Lung microvascular endothelial cell (primary cell): ENCODE data around the gene MAEA. TPM values are rescaled to one million over a fixed set of nuclear protein-coding genes. Genes with fewer than 3 reads are reported as not detected.

Source experiments
- DNase-seq, 2 donors: peaks; one replicate each; pipeline versions ENCODE4 v3.0.0 to v3.0.0-alpha.2; 2010; ENCODE audit warnings: low read depth in 2 of 2
- total RNA-seq: library from RNA; depleted of rRNA; stranded (reverse); fragments of >200 nt; gene quantifications from 2 replicates; pipeline ENCODE4 v1.2.1, GENCODE V29; 2014

Gene MAEA
- total RNA-seq, 1 donor from 2014 or later: 49.2 TPM

DNA sequence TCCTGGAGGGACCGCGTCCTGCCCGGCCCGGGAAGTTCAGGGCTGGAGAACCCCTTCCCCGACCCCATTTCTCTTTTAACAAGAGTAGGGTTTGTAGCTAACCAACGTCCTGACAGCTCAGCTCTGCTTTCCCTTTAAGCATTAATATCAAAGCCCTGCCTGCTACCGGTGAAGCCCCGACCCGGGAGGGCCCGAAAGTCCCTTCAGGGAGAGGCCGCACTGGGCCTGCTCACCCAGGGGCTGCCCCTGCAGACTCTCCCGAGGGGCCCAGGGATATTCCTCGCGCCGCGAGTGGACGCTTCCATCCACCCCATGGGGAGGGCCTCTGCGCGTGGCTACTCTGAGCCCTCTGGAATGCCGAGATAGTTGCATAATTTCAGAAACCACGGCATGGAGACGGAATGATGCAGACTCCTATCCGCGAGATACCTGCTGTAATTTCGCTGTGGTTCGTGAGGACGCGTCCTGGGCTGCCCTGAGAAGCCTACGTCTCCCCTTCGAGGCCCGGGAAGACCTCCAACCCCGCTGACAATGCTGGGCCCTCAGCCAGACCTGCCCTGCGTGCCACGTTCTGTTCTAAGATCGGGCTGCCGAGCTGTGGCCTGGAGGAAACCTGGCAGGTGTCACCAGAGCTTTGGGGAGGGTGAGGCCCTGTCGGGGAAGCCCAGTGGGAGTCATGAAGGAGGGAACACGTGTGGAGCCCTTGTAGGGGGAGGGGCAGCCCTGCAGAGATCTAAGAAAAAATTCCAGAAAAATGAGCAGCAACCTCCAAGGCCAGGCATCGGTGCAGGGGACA lies 39.8 kb upstream of the MAEA start:
- peak; percentile 37 to 40 for DNase-seq

DNA sequence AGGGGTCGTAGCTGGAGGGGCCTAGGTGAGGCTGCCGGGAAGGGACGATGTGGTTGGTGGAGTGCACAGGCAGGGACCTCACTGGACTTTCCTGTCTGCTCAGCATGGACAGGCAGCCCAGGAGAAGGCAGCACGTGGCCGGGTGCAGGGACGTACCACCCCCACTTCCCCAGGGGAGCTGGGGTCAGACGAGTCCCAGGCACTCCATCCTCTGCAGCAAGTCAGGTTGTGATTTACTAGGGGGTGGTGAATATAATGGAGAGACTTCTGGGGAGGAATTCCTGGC lies 39.2 kb upstream of the MAEA start:
- DNase-seq: no peak

DNA sequence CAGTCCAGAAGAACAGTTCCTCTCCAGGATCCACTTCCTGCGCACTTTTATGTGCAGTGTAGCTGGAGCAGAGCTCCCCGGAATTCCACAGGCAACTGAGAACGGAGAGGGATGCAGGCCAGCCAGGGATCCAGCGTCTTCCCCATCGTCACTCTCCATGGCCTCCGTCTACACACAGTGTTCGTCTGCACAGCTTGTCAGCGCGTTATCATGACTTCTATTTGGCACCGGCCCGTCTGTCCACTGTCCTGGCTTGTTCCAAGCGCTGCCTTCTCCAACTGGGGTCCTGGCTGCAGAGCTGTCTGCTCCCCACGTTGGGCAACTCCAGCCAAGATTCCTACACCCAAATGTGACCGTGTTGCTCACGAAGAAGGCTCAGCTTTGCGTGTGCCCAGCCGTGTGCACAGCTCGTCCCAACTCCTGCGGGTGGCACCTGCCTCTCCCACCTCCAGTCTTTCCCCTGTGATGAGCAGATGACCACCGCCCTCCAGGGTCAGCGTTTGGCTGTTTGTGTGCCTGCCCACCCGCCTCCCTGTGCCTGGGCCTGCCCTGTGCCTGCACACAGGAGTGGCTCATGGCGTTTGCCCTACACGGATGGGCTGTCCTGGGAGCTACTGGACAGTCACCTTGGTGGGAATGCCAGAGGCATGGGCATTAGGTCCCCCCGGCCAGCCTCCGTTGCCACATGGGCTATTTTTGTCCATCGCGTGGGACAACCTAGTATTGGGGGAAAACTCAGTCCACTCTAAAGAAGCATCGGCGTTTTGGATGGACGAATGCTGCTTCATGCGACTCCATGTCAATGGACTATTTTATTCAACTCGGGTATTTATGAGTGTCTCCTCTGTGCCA lies 38.5 kb upstream of the MAEA start:
- no peak for DNase-seq

DNA sequence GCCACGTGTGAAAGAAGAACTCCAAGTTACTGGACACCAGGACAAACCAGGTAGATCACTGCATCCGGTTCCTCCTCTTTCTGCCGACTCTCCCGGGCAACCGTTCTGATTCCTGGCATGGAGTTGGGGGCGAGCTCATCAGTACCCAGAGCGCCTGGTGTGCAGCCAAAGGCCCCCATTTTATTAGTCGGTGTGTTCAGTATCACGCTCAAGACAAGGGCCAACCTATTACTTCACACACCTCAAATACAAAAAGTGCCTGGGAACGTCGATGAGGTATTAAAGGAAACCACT lies 38.0 kb upstream of the MAEA start:
- DNase-seq: no peak

DNA sequence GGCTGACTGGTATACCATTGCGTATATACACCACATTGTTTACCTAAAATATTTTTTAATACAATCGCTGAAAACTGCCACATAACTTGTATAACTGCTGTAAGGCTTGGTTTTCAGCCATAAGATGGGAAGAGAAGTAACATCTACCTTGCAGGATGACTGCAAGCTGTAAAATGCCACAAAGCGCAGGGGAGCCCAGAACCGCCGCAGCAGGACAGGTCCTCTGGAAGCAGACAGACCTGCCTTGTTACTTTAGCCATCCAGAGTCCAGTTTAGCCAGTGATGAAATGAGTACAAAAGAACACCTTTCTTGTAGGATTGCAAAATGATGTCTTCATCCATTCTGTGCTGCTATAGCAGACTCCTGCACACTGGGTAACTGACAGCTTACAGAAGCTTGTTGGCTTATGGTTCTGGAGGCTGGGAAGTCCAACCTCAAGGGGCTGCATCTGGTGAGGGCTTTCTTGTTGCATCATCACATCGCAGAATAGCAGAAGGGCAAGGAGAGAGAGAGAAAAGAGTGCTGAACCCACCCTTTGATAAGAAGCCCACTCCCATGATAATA lies 36.7 kb upstream of the MAEA start:
- no peak for DNase-seq

DNA sequence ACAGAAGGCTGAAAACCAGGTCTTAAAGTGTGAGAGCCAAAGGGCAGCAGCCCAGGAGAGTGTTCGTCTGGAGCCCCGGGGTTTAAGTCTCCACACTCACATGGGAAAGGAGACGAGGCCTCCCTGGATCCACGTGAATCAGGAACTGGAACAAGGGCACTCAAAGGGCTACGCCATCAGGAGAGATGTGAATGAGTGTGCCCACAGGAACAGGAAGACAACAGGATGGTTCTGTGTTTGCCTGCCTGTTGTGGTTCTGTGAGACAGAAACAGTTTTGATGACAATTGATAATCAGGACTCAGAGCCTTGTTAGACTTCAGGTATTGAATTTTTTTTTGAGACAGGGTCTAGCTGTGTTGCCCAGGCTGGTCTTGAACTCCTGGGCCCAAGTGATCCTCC lies 35.9 kb upstream of the MAEA start:
- DNase-seq: no peak

DNA sequence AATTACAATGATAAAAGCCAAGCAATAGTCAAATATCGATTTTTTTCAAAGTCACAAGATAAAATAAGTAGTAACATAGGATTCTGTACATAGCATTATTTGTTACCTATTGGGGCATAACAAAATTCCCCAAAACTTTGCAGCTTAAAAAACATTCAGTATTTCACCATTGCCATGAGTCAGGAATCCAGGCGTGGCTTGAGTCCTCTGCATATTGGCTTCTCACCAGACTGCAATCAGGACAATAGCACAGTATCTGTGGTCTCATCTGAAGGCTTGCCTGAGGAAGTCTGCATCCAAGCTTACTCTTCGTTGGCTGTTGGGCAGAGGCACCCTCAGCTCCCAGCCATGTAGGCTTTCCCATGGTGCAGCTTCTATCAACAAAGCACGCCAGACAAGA lies 34.5 kb upstream of the MAEA start:
- DNase-seq: no peak

DNA sequence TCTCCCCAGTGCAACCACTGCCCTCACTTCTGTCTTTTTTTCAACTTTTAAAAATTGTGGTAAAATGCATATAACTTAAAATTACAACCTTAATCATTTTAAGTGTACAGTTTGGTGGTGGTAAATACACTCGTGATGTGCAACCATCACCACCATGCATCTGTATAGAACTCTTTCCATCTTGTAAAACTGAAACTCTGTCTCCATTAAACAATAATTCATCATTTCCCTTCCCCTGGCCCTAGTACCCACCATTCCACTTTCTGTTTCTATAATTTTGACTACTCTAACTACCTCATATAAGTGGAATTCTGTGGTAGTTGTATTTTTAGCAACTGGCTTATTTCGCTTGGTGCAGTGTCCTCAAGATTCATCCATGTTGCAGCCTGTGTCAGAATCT lies 34.0 kb upstream of the MAEA start:
- DNase-seq: no peak

DNA sequence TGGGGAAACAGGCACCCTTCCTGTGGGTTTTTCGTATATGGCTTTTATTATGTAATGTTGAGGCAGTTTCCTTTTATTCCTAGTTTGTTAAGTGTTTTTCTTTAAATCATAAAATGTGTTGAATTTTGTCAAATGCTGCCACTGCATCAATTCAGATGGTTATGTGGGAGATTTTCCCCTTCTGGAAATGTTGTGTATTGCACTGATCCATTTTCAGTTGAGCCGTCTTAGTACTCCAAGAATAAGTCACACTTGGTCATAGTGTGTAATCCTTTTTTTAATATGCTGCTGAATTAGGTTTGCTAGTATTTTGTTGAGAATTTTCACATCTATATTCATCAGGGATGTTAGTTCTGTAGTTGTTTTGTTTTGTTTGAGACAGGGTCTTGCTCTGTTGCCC lies 31.2 kb upstream of the MAEA start:
- DNase-seq: no peak

DNA sequence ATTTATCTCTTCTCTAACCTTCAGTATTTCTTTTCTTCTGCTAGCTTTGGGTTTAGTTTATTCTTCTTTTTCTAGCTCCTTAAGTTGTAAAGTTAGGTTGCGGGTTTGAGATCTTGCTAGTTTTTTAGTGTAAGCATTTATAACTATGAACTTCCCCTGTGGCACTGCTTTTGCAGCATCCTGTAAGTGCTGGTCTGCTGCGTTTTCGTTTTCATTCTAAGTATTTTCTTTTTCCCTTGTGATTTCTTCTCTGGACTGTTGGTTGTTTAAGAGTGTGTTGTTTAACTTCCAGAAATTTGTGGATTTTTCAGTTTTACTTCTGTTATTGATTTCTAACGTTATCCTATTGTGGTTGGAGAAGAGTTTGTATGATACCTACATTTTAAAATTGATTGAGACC lies 29.7 kb upstream of the MAEA start:
- no peak for DNase-seq

DNA sequence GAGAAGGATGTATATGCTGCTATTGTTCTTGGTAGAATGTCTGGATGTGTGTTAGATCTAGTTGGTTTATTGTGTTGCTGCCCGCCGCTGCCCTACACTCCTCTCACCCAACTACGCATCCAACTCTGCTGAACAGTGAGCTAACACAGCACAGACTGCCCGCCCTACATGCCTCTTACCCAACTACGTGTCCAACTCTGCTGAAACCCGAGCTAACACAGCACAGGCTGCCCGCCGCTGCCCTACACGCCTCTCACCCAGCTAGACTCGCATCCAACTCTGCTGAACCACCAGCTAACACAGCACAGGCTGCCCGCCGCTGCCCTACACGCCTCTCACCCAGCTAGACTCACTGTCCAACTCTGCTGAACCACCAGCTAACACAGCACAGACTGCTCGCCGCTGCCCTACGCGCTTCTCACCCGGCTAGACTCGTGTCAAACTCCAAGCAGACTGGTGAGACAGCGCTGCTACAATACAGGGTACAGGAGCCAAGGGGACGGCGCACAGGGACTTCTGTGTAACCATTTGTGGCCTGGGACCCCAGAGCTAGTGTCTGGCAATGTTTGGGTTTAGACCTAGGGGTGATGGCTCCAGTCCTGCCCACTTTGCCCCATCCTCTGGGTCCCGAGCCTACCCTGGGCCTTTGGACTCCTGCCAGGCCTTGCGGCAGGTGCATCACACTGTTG lies 29.1 kb upstream of the MAEA start:
- no peak for DNase-seq

DNA sequence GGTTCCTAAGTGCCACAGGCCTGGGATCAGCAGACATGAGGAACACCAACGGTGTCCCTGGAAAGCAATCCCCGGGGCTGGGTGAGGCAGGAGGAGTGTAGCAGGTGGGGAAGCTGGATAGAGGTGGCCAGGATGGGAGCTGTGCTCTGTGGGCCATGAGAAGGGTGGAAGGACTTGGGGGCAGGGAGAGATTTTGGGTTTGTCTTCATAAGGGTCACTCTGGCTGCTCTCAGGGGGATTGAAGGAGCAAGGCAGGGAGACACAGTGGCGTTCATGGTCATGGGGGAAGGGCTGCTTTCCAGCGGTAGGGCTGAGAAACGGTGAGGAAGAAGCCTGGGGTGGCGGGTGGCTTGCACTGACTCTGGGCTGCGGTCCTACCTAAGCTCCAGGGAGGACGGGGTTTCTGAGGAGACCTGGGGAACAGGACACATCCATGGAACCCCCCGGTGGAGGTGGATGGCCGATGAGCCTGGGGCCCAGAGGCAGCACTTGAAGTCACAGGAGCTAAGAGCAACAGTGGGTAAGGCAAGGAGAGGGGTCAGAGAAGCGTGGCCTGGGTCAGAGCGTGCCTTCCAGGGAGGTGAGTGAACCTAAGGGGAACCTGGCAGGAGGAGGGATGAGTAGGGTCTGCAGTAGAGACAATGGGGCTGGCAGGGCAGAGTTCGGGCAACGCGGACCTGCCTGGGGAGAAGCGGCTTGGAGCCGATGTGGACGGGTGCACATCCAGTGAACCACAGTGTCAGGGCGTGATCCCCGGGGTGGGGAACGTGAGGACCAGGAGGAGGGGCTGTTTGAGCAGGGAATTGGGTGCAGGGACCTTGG lies 28.4 kb upstream of the MAEA start:
- no peak for DNase-seq

DNA sequence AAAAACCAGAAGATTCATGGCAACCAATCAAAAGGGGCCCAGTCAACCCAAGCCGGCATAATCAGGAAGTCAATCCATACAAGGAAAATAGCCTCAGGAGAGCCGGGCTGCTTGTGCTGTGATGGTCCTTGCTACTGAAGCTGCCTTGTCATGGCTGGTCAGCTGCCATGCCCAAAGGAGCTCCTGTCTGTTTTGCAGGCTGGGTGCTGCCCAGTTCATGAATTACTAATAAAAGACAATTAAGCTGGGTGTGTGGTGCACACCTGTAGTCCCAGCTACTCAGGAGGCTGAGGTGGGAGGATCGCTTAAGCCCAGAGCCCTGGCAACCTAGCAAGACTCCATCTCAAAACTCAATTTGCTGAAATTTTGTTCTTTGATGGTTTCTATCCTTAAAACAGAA lies 24.7 kb upstream of the MAEA start:
- no peak for DNase-seq

DNA sequence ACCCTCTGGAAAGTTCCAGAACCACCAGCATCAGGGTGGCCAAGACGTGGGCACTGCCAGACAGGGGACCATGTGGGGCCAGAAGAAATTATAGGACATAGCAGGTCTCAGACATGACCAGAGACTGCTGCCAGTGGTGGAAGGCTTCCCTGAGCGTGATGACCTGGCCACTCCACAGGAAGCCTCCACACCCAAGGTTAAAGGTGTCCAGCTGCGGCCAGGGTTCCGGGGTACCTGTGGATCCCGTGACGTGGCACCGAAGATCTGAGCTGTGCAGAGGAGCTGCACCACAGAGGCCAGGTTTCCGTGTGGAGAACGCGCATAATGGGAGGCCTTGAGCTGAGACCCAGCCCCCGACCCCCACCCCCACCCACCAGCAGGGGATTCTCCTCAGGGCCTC lies 24.3 kb upstream of the MAEA start:
- no peak for DNase-seq

DNA sequence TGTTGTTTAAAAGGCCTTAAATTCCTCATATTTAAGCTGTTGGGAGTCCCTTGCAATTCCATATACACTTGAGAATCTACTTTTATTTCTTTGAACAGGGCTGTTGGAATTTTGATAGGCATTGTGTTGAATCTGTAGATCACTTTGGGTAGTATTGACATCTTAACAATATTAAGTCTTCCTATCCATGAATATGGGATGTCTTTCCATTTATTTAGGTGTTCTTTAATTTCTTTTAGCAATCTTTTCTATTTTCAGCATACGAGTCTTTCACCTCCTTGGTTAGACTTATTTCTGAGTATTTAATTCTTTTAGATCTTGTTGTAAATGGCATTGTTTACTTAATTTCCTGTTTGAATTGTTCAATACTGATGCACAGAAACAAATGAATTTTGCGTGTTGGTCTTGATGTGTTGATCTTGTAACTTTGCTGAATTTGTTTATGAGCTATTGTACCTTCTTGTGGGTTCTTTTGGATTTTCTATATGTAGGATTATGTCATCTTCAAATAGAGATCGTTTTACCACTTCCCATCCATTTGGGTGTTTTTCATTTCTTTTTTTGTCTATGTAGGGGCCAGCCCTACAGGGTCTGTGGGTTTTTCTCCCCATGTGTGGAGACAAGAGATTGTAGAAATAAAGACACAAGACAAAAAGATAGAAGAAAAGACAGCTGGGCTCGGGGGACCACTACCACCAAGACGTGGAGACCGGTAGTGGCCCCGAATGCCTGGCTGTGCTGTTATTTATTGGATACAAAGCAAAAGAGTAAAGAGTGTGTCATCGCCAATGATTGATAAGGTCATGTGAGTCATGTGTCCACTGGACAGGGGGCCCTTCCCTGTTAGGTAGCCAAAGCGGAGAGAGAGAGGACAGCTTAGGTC lies 22.6 kb upstream of the MAEA start:
- no peak for DNase-seq

DNA sequence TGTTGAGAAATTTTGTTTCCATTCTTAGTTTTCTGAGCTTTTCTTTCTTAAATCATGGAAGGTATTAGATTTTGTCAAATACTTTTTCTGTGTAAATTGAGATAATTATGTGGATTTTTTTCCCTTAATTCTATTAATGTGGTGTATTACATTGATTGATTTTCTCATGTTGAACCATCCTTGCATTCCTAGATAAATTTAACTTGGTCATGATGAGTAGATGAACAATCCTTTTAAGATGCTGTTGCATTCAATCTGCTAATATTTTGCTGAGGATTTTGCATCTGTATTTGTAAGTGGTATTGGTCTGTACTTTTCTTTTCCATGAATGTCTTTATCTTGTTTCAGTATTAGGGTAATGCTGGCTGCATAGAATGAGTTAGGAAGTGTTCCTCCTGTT lies 20.5 kb upstream of the MAEA start:
- no peak for DNase-seq

DNA sequence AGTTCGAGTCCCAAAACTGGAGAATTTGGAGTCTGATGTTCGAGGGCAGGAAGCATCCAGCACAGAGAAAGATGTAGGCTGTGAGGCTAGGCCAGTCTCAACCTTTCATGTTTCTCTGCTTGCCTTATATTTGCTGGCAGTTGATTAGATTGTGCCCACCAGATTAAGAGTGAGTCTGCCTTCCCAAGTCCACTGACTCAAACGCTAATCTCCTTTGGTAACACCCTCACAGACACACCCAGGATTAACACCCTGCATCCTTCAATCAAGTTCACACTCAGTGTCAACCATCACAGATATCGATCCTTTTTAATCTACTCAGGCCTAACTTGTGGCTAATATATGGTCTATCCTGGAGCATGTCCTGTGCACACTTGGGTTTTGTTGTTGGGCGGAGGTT lies 18.0 kb upstream of the MAEA start:
- no peak for DNase-seq

DNA sequence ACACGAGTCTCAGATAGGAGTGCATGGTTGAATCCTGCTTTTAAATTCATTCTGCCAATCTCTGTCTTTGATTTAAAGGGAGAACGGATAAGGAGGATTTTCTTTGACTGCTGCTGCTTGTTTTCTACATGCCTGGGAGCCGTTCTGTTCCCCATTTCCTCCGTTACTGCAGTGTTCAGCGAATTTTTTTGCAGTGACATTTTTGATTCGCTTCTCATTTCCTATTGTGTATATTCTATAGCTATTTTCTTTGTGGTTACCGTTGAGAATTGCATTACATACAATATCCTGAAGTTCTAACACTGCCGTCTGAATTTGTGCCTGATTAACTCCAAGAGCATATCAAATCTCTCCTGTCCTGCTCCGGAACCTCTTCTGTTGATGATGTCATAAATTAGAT lies 14.8 kb upstream of the MAEA start:
- DNase-seq: peak in 1 of 2 donors; percentile 58

DNA sequence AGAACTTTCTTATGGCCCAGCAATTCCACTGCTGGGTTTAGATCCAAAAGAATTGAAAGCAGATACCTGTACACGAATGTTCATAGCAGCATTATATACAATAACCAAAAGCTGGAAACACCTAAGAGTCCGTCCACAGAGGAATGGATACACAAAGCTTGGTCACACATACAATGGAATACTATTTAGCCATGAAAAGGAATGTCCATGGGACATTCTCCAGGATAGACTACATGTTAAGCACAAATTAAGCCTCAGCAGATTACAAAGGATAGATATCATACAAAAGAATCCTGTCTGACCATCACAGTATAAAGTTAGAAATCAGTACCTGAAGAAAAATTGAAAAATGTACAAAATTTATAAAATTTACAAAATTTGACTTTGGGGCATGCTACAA lies 12.7 kb upstream of the MAEA start:
- no peak for DNase-seq
